Measurements from ENCODE around the gene TAF13.

The TAF13 gene

GRCh38 chr1:109094377-109094803 lies 18.6 kb upstream of the TAF13 start:
- no peak overlapping the region for H3K4me3 ChIP-seq (ENCODE audit: low read length in 2 of 2)
- H3K27ac ChIP-seq (ENCODE audit: low read depth in 2 of 2, low read length in 2 of 2): no peak overlapping the region
- no peaks in the 10 kb centered on the region for H3K9me3 ChIP-seq (ENCODE audit: control insufficient read depth in 2 of 2, low read length in 2 of 2)
- H3K4me1 ChIP-seq (ENCODE audit: control insufficient read depth in 2 of 2, insufficient read depth in 2 of 2, low read length in 2 of 2): peaks cover 17 to 25% of the 10 kb centered on the region in 2 donors
- no peaks in the 10 kb centered on the region for H3K27me3 ChIP-seq (ENCODE audit: control insufficient read depth in 2 of 2, insufficient read depth in 2 of 2, low read length in 2 of 2)
- peaks cover 12 to 15% of the 10 kb centered on the region in 2 donors for H3K36me3 ChIP-seq (ENCODE audit: control insufficient read depth in 2 of 2, insufficient read depth in 2 of 2, low read length in 2 of 2)
- H3K9ac ChIP-seq (ENCODE audit: low read depth in 1 of 2, low read length in 2 of 2): peak overlapping the region in 1 of 2 donors; percentile 11

- no peaks in the 10 kb centered on the region for H3K27me3 ChIP-seq (ENCODE audit: control insufficient read depth in 2 of 2, insufficient read depth in 2 of 2, low read length in 2 of 2)
- H3K9ac ChIP-seq (ENCODE audit: low read depth in 1 of 2, low read length in 2 of 2): peak overlapping the region; percentile 82 to 89
- H3K9me3 ChIP-seq (ENCODE audit: control insufficient read depth in 2 of 2, low read length in 2 of 2): no peaks in the 10 kb centered on the region
- H3K27ac ChIP-seq (ENCODE audit: low read depth in 2 of 2, low read length in 2 of 2): peak overlapping the region; percentile 96 to 97
- H3K4me1 ChIP-seq (ENCODE audit: control insufficient read depth in 2 of 2, insufficient read depth in 2 of 2, low read length in 2 of 2): peaks cover 17 to 25% of the 10 kb centered on the region in 2 donors
- H3K4me3 ChIP-seq (ENCODE audit: low read length in 2 of 2): peak overlapping the region; percentile 79 to 80
- H3K36me3 ChIP-seq (ENCODE audit: control insufficient read depth in 2 of 2, insufficient read depth in 2 of 2, low read length in 2 of 2): peaks cover 11 to 15% of the 10 kb centered on the region in 2 donors
Measured at GRCh38 chr1:109091839-109092193, 16.0 kb upstream of the TAF13 start.

DNA sequence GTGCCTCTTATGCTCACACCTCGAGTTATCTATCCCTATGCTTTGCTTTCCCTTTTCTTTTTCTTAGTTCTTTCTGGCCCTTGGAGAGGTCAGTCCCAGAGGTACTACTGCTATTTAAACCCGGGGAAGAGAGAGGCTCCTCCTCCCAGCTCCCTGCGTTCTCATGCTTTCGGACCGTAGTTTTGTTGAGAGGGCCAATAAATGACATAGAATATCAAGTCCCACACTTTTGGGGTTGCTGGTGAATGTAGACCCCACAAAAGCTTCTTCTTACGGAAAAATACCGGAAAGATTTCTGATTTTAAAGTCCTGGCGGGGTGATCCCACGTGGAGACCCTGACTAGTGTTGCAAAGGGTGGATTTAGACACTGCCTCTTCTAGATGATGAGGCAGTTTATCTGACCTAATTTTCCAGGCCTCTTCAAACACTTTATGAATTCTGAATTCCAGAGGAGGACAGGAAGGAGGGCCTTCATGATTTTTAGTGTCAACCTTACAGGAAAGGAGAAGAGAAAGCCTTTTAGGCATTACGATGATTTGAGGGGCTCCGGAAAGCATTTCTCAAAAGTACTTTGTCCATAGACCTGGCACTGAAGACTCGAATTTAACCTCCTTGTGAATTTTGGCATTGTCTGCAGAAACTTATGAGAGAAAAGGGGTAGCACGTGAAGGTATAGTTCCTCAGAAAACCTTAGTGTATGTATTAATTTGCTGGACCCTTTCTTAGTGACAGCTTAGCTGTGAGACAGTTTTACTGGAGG lies 15.5 kb upstream of the TAF13 start:
- H3K4me3 ChIP-seq (ENCODE audit: low read length in 2 of 2): peak overlapping the region; percentile 79 to 80
- peaks cover 17 to 23% of the 10 kb centered on the region in 2 donors for H3K4me1 ChIP-seq (ENCODE audit: control insufficient read depth in 2 of 2, insufficient read depth in 2 of 2, low read length in 2 of 2)
- peaks cover 9 to 15% of the 10 kb centered on the region in 2 donors for H3K36me3 ChIP-seq (ENCODE audit: control insufficient read depth in 2 of 2, insufficient read depth in 2 of 2, low read length in 2 of 2)
- no peaks in the 10 kb centered on the region for H3K9me3 ChIP-seq (ENCODE audit: control insufficient read depth in 2 of 2, low read length in 2 of 2)
- H3K27me3 ChIP-seq (ENCODE audit: control insufficient read depth in 2 of 2, insufficient read depth in 2 of 2, low read length in 2 of 2): no peaks in the 10 kb centered on the region
- peak overlapping the region; percentile 96 to 97 for H3K27ac ChIP-seq (ENCODE audit: low read depth in 2 of 2, low read length in 2 of 2)
- H3K9ac ChIP-seq (ENCODE audit: low read depth in 1 of 2, low read length in 2 of 2): peak overlapping the region; percentile 82 to 89

DNA sequence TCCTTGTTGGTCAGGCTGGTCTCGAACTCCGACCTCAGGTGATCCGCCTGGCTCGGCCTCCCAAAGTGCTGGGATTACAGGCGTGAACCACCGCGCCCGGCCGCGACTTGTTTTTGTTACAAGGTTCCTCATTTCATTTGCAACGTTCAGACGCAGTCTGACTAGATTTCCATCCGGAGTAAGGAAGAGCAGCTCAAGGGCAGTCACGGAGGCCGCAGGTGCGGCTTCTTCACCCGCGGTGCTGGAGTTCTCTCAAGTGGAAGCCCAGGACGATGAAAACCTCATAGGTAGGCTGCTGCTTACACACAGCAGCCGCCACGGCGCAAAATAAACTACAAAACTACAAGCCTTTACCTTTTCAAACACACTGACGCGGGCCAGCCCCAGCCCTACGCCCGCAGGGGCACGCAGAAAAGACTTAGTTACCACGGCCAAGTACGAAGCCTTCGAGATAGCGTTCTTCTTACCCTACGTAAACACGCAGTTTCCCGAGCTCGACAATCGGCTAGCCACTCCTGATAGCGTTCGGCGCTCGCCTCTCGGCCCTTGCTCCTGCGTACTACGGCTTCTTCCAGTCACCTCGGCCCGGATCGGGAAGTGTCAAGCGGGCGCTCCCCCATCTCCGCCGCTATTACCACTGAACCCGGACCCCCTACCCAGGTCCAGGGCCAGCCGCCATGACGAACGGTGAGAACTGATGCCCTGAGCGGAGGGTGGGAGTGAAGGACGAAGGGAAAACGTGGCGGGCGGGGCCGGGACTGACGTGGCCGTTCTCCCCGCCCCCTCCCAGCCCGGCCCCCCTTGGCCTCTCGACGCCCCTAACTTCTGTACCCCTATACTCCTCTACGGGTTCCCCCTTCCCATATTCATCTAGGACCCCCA lies 14.6 kb upstream of the TAF13 start, which contains the start of gene TMEM167B:
TMEM167B (plus strand) TSS at position 569 of the 882 bp plus-strand sequence; CDS start at position 678, 109 bp downstream.
- Histone ChIP-seq H3K27ac (ENCODE audit: low read depth in 2 of 2, low read length in 2 of 2) (peak within 1 kb of the TSS; percentile 96 to 97), H3K27me3 (ENCODE audit: control insufficient read depth in 2 of 2, insufficient read depth in 2 of 2, low read length in 2 of 2) (no peaks in the 10 kb centered on the region), H3K9ac (ENCODE audit: low read depth in 1 of 2, low read length in 2 of 2) (peak within 1 kb of the TSS; percentile 82 to 89), H3K36me3 (ENCODE audit: control insufficient read depth in 2 of 2, insufficient read depth in 2 of 2, low read length in 2 of 2) (peaks cover 9 to 15% of the 10 kb centered on the region in 2 donors), H3K4me3 (ENCODE audit: low read length in 2 of 2) (peak within 1 kb of the TSS; percentile 79 to 80), H3K9me3 (ENCODE audit: control insufficient read depth in 2 of 2, low read length in 2 of 2) (no peaks in the 10 kb centered on the region), H3K4me1 (ENCODE audit: control insufficient read depth in 2 of 2, insufficient read depth in 2 of 2, low read length in 2 of 2) (peaks cover 16 to 17% of the 10 kb centered on the region in 2 donors)

DNA sequence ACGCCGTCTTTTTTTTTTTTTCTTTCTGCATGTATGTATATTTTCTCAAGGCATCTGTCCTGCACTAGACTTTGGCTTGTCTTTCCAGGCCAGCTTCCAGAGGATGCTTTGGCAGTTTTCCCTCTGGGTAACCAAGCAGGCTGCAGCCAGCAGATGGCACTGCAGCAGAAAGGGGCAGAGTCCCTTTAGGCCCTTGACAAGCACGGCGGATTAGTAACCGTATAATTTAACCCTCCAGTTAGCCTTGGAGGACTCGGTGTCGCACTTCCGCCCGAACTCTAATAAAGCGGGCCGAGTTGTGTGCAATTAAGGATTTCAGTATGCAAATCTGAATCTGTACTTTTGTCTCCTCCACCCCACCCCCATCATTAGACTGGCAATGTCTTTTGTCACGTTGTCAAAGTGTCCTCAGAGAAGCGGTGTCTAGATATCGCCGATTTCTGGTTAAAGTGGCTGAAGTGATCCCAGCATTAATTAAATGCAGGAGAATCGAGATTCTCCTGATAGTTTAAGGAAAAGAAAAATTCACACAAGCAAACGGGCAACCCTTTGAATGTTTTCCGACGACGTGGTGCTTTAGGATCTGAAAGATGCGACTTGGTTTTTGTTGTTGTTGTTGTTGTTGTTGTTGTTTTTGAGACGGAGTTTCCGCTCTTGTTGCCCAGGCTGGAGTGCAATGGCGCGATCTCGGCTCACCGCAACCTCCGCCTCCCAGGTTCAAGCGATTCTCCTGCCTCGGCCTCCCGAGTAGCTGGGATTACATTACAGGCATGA lies 13.6 kb upstream of the TAF13 start:
- Histone ChIP-seq H3K27ac (ENCODE audit: low read depth in 2 of 2, low read length in 2 of 2) (peak overlapping the region in 1 of 2 donors; percentile 96), H3K4me1 (ENCODE audit: control insufficient read depth in 2 of 2, insufficient read depth in 2 of 2, low read length in 2 of 2) (peaks cover 16 to 17% of the 10 kb centered on the region in 2 donors), H3K36me3 (ENCODE audit: control insufficient read depth in 2 of 2, insufficient read depth in 2 of 2, low read length in 2 of 2) (peaks cover 3 to 10% of the 10 kb centered on the region in 2 donors), H3K4me3 (ENCODE audit: low read length in 2 of 2) (peak overlapping the region; percentile 6 to 79), H3K9ac (ENCODE audit: low read depth in 1 of 2, low read length in 2 of 2) (peak overlapping the region in 1 of 2 donors; percentile 89), H3K27me3 (ENCODE audit: control insufficient read depth in 2 of 2, insufficient read depth in 2 of 2, low read length in 2 of 2) (no peaks in the 10 kb centered on the region), H3K9me3 (ENCODE audit: control insufficient read depth in 2 of 2, low read length in 2 of 2) (no peaks in the 10 kb centered on the region)

GRCh38 chr1:109084563-109085517 lies 9.0 kb upstream of the TAF13 start:
- Histone ChIP-seq H3K27me3 (ENCODE audit: control insufficient read depth in 2 of 2, insufficient read depth in 2 of 2, low read length in 2 of 2) (no peaks in the 10 kb centered on the region), H3K9ac (ENCODE audit: low read depth in 1 of 2, low read length in 2 of 2) (no peak overlapping the region), H3K9me3 (ENCODE audit: control insufficient read depth in 2 of 2, low read length in 2 of 2) (no peaks in the 10 kb centered on the region), H3K27ac (ENCODE audit: low read depth in 2 of 2, low read length in 2 of 2) (no peak overlapping the region), H3K4me3 (ENCODE audit: low read length in 2 of 2) (no peak overlapping the region), H3K4me1 (ENCODE audit: control insufficient read depth in 2 of 2, insufficient read depth in 2 of 2, low read length in 2 of 2) (peaks cover 0 to 5% of the 10 kb centered on the region in 2 donors), H3K36me3 (ENCODE audit: control insufficient read depth in 2 of 2, insufficient read depth in 2 of 2, low read length in 2 of 2) (no peaks in the 10 kb centered on the region)

GRCh38 chr1:109083923-109084322 lies 8.1 kb upstream of the TAF13 start:
- H3K4me1 ChIP-seq (ENCODE audit: control insufficient read depth in 2 of 2, insufficient read depth in 2 of 2, low read length in 2 of 2): peaks cover 0 to 5% of the 10 kb centered on the region in 2 donors
- H3K9me3 ChIP-seq (ENCODE audit: control insufficient read depth in 2 of 2, low read length in 2 of 2): no peaks in the 10 kb centered on the region
- no peak overlapping the region for H3K4me3 ChIP-seq (ENCODE audit: low read length in 2 of 2)
- H3K27me3 ChIP-seq (ENCODE audit: control insufficient read depth in 2 of 2, insufficient read depth in 2 of 2, low read length in 2 of 2): no peaks in the 10 kb centered on the region
- H3K27ac ChIP-seq (ENCODE audit: low read depth in 2 of 2, low read length in 2 of 2): no peak overlapping the region
- no peaks in the 10 kb centered on the region for H3K36me3 ChIP-seq (ENCODE audit: control insufficient read depth in 2 of 2, insufficient read depth in 2 of 2, low read length in 2 of 2)
- H3K9ac ChIP-seq (ENCODE audit: low read depth in 1 of 2, low read length in 2 of 2): no peak overlapping the region

DNA sequence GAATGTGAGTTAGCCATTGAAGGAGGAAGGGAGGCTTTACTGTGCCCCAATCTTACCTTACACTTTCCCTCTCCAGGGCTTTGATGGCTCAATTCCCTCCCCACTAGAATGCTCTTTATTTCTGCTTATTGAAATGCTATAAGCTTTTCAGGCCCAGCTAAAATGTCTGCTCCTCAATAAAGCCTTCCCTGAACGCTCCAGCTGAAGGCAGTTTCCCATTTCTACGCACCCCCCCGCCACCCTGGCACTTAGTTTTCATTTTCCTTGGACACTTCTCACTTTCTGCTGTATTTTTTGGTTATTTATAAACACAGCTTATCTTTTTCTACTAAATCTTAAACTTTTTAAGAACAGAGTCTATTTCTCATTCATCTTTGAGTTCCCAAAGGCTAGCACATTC lies 7.7 kb upstream of the TAF13 start:
- Histone ChIP-seq H3K36me3 (ENCODE audit: control insufficient read depth in 2 of 2, insufficient read depth in 2 of 2, low read length in 2 of 2) (no peaks in the 10 kb centered on the region), H3K4me1 (ENCODE audit: control insufficient read depth in 2 of 2, insufficient read depth in 2 of 2, low read length in 2 of 2) (peaks cover 0 to 5% of the 10 kb centered on the region in 2 donors), H3K27me3 (ENCODE audit: control insufficient read depth in 2 of 2, insufficient read depth in 2 of 2, low read length in 2 of 2) (no peaks in the 10 kb centered on the region), H3K9ac (ENCODE audit: low read depth in 1 of 2, low read length in 2 of 2) (no peak overlapping the region), H3K9me3 (ENCODE audit: control insufficient read depth in 2 of 2, low read length in 2 of 2) (no peaks in the 10 kb centered on the region), H3K27ac (ENCODE audit: low read depth in 2 of 2, low read length in 2 of 2) (no peak overlapping the region), H3K4me3 (ENCODE audit: low read length in 2 of 2) (no peak overlapping the region)

All from mucosa of rectum (tissue), 2 donors.